ENCODE data around the gene KCP.

Gene KCP

DNA sequence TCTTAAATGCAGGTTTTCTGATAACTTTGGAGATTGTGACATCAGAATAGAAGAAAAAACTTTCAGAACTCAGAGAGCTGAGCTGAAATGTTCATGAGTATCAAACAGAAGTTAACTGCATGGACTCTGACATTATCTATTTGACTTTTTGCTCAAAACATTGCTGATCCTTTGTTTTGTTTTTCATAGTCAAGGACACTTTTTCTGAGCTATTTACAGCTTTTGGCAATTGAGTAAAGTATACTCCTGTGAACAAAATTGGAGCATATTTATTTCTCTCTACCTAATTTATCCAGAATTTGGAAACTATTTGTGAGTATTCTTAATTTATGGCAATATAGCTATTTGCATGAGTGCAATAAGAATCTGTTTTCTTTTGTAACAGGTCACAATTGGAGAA is 11.1 kb downstream of the KCP start:
- TF ChIP-seq CTCF (IDR thresholded peaks at IDR 0.05; ENCODE audit: insufficient read depth, low read length, poor library complexity, severe bottlenecking), result no peak
- H3K27me3 ChIP-seq (replicated peaks; ENCODE audit: control insufficient read depth, insufficient read depth, low read length), result no peaks in the 10 kb centered on the region
- no peaks in the 10 kb centered on the region for H3K36me3 ChIP-seq (ENCODE audit: control insufficient read depth, insufficient read depth, low read length)
- H3K4me3 ChIP-seq (replicated peaks; ENCODE audit: low read depth, low read length), result no peak overlapping the region
- DNase-seq (ENCODE audit: extremely low read depth, insufficient read length), result no peak

- no peak for TF ChIP-seq CTCF (IDR thresholded peaks at IDR 0.05; ENCODE audit: insufficient read depth, low read length, poor library complexity, severe bottlenecking)
- no peak for DNase-seq (ENCODE audit: extremely low read depth, insufficient read length)
- Histone ChIP-seq H3K36me3 (ENCODE audit: control insufficient read depth, insufficient read depth, low read length) (no peaks in the 10 kb centered on the region), H3K27me3 (replicated peaks; ENCODE audit: control insufficient read depth, insufficient read depth, low read length) (no peaks in the 10 kb centered on the region), H3K4me3 (replicated peaks; ENCODE audit: low read depth, low read length) (no peak overlapping the region)
These were observed 15.2 kb downstream of the KCP start for GRCh38 chr7:128895320-128895719.

GRCh38 chr7:128894101-128894440 is 16.4 kb downstream of the KCP start:
- no peak for DNase-seq (ENCODE audit: extremely low read depth, insufficient read length)
- Histone ChIP-seq H3K36me3 (ENCODE audit: control insufficient read depth, insufficient read depth, low read length) (no peaks in the 10 kb centered on the region), H3K27me3 (replicated peaks; ENCODE audit: control insufficient read depth, insufficient read depth, low read length) (no peaks in the 10 kb centered on the region), H3K4me3 (replicated peaks; ENCODE audit: low read depth, low read length) (no peak overlapping the region)
- no peak for TF ChIP-seq CTCF (IDR thresholded peaks at IDR 0.05; ENCODE audit: insufficient read depth, low read length, poor library complexity, severe bottlenecking)

DNA sequence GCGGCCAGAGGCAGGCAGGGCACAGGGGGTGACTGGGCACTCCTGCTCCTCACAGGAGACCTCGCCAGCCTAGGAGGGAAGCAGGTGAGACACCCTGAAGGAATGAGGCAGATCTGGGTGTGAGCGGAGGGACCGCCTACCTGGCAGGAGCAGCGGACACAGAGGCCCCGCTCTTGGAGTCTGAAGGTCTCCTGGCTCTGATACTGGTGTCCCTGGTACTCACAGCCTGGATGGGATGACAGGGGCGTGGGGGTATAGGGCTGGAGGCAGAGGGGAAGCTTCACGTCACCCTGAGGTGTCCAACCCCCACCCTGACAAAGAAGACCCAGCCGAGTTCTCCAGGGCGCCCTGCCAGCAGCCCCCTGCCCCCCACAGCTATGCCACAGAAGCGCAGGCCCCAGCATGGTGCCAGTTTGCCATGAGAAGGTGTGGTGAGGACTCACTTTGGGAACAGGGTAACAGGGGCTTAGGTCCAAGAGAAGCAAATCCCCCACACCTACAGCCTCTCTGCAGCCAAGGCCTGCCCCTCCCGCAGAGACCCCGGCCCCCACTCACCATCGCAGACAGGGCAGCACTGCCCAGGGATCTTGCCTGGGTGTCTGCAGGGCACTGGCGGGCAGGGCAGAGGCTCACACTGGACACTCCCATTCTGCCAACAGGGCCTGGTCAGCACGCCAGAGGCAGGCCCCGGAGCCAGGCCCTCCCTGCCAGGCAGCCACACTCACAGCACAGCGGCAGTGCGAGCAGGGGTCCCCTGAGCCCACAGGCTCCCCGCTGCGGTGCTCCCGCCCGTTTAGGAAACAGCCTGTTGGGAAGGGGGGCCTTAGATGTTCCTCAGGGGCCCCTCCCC is 17.0 kb downstream of the KCP start:
- TF ChIP-seq CTCF (IDR thresholded peaks at IDR 0.05; ENCODE audit: insufficient read depth, low read length, poor library complexity, severe bottlenecking), result no peak
- no peaks in the 10 kb centered on the region for H3K36me3 ChIP-seq (ENCODE audit: control insufficient read depth, insufficient read depth, low read length)
- no peak overlapping the region for H3K4me3 ChIP-seq (replicated peaks; ENCODE audit: low read depth, low read length)
- DNase-seq (ENCODE audit: extremely low read depth, insufficient read length), result no peak
- no peaks in the 10 kb centered on the region for H3K27me3 ChIP-seq (replicated peaks; ENCODE audit: control insufficient read depth, insufficient read depth, low read length)

GRCh38 chr7:128892521-128893250 is 17.8 kb downstream of the KCP start:
- TF ChIP-seq CTCF (IDR thresholded peaks at IDR 0.05; ENCODE audit: insufficient read depth, low read length, poor library complexity, severe bottlenecking), result no peak
- H3K27me3 ChIP-seq (replicated peaks; ENCODE audit: control insufficient read depth, insufficient read depth, low read length), result no peaks in the 10 kb centered on the region
- no peak for DNase-seq (ENCODE audit: extremely low read depth, insufficient read length)
- no peaks in the 10 kb centered on the region for H3K36me3 ChIP-seq (ENCODE audit: control insufficient read depth, insufficient read depth, low read length)
- H3K4me3 ChIP-seq (replicated peaks; ENCODE audit: low read depth, low read length), result no peak overlapping the region
